CD1c-positive myeloid dendritic cell (primary cell): ENCODE data around the gene KCNK10.

Experiments used
- DNase-seq: peaks from one replicate; pipeline ENCODE4 v3.0.0-alpha.2; 2016; ENCODE audit errors: extremely low spot score

Gene KCNK10

DNA sequence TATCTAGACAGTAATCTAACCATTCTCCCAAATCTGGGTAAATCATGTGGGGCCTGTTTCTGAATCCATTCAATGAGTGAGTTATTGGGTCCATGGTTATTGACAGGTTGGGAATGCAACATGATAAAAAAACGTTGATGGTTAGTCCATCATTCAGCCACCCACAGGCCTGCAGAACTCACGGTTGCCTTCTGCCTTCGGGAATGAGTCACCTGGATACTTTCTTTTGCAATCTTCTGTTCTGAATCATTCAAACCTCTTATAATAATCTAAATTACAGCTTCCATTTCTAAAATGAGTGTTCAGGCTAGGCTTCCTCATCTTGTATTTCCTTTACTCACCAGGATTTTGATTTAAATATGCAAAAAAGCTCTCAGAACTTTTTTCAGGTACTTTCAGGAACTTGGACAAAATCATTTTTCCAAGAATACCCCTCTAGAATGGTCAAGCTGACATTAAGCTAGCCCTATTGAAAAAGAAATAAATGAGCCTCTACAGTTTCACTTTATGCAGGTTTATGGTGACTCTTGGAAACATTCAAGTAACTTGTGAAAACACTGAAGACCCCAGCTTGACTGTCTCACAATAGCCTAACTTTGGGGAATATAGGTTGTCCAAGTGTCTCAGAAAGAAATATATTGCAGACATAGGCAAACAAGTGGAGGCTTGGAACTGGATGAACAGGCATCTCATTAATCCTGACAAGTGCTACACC is 94.4 kb downstream of the KCNK10 start:
- no peak for DNase-seq

GRCh38 chr14:88227693-88228092 is 95.4 kb downstream of the KCNK10 start:
- no peak for DNase-seq

- DNase-seq: no peak
Observed at GRCh38 chr14:88225721-88226120, 97.3 kb downstream of the KCNK10 start.

- DNase-seq: no peak
Observed at GRCh38 chr14:88218119-88218915, 104.8 kb downstream of the KCNK10 start.

GRCh38 chr14:88212691-88213090 is 110.4 kb downstream of the KCNK10 start:
- DNase-seq: no peak

GRCh38 chr14:88210426-88210825 is 112.6 kb downstream of the KCNK10 start:
- no peak for DNase-seq

DNA sequence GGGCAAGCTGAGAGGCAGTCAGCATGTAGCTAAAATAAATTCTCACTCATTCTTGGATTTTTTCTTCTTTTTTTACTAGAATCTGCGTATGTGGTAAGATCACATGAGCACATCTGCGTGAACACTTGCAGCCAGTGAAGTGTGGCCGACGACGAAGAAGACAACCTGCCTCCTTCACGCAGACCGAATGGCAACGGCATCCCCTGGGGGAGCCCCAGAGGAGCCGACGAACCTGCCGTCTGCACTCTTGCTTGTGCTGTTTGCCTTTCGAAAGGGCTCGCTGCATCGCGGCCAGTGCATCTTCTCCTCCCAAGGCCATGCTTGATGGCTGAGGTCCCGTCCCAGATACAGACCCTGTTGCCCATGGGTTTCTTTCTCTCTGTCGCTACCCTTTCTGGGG is 113.8 kb downstream of the KCNK10 start:
- DNase-seq: no peak

DNA sequence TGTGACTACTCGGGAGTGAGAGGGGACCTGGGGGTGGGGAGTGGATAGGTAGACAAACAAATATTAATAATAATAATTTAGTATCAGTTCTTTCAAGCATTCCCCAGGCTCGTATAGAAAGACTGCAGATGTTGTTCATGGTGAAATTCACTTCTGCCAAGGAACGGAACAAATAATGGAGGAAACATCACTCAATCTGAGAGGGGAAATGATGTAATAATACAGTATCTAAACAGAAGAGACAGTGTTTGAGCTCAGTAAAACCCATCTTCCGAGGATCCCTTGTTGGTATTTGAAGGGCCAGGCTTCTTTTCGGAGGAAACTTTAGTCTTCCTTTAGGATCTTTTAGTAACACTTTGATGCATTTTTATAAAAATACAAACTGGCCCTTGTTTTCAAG is 114.2 kb downstream of the KCNK10 start:
- no peak for DNase-seq

DNA sequence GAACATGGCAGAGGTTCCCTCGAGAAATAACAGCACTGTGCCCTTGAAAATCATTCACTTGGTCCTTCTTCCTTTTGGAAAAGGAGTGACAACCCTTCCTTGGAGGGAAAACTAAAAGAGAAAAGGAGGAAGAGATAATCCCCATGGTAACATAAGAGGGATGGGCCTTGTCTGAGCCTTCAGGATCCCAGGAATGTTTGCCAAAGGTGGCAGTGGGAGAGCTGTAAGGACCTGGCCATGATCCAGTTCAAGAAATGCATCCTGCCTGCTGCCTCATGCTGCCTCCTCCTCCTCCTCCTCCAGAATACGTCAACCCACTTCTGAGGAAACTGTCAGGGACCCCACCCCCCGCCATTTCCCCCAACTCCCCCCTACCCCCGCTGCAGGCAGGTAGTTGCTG is 118.8 kb downstream of the KCNK10 start:
- DNase-seq: no peak

DNA sequence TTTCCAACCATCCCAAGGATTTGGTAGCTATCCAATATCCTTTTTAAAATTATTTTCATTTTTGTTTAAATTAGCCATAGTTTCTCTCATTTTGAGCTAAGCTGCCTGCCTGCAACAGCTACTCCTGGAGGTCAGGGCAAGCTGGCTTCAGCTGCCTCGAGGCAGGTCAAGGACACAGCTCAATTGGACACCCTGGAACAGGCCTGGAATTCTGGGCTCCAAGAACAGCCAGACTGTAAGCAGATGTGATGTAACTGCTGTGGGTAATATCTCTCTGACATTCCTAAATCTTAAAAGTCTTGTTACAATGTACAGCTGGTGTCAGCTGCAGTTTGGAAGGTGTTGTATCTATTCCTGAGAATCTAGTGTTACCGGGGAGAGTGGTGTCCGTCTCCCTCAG is 119.8 kb downstream of the KCNK10 start:
- no peak for DNase-seq

DNA sequence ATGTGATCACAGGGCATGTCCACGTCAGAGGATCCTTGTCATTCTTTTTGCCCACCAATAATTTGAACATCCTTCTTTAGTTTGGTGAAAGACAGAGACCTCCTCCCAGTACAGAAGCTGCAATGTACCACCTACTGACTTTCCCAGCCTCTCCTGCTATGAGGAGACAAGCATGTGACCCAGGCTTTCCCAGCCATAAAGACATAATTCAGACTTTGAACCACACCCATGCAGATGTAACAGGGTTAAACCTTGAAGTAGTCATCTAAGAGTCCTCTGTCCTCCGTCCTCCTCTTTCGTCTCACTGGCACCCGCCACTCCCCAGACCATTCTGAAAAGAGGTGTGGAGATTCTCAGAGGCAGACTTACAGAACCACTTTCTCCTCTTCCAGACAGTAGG is 120.8 kb downstream of the KCNK10 start:
- DNase-seq: no peak

DNA sequence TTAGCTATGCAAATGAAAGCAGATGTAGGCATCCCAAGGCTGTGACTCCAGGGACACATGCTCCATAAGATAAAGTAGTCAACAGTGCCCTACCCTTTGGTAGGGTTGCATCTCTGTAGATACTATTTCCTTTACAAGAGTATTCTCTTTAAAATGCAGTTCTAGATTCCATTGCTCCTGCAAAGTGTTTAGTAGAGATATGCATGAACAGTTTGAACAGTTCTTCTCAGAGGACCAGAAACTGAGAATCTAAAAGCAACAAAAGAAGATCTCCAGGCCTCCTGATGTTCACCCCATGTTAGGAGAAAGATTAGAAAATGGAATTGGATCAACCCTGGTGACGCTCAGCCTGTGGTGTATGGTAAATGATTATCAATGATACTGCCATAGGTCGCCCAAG is 121.2 kb downstream of the KCNK10 start:
- no peak for DNase-seq

DNA sequence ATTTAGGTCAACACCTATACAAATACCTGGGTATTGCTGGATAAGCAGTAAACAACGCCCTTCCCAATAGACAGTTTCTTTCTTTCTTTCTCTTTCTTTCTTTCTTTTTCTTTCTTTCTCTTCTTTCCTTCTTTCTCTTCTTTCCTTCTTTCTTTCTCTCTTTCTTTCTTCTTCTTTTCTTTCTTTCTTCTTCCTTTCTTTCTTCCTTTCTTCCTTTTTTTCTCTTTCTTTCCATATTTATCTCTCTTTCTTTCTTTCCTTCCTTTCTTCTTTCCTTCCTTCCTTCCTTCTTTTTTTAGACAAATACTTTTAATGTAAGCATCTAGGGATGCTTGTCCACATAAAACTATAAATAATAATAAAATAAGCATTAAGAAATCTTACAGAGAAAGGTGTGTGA is 123.2 kb downstream of the KCNK10 start:
- DNase-seq: no peak

GRCh38 chr14:88198446-88198845 is 124.6 kb downstream of the KCNK10 start:
- DNase-seq: no peak

DNA sequence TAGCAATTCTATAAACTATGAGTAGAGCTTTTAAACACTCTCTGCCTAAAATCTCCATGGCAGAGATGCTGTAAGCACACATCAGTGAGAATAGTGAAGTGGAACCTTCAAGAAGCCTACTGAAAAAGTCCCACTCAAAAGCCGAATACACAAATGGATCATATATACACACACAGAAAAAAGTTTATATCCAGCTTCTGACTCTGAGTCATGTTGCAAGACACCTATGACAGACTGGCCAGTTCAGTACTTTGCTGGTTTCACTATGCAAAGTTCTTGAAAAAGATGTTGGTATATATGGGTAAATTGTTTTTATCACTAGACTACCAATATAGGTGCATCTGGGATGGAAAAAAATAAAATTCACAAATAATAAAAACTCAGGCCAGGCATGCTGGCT is 126.1 kb downstream of the KCNK10 start:
- DNase-seq: no peak

DNA sequence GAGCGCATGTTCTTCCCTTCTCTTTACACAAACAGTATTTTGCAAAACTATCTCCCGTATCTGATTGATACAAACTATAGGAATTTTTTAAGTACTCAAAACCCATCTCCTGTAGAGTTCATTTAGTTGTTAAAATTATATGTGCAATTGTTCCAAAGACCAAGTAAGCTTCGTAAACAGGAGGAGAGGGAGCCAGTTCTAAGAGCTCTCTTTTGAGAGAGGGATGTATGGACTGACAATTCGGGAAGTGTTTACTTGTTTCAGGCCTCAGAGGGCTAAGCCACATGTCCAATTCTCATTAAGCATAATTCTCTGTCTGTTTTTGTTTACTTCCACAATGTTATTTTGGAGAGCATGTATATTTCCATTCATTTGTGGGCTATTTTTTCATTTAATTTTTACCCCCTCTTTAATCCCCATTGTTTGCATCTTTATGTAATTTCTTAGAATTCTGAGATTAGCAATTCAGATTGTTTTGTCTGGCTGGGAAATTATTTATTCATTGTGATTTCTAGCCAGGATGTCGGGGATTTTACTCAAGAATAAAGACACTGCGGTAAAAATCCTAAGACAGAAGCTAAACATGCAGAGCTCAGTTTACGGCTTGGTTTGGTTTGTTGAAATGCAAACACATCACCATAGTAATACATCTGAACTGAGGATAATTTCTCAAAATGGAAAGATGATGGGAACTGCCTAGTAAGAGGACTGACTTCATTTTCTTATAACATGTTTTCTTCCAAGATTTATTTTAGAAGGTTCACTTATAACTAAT is 126.8 kb downstream of the KCNK10 start:
- DNase-seq: no peak

- no peak for DNase-seq
Observed at GRCh38 chr14:88195676-88196075, 127.4 kb downstream of the KCNK10 start.

DNA sequence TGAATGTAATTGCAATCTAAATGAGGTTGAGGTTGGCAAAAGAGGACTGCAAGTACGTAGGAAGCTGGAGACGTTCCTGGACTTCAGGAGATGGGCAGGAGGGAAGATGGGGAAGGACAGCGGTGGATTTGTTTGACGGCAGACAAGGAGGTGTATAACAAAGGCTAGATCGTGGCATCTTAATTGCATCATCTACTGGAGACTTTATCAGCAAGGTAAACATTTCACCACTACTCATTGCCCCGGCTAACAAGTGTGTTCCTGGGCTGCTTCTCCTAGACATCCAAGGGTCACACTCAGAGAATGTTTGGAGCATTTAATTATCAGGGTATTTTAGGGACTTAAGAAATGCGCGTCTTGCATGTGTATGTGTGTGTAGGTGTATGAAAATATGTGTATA is 128.5 kb downstream of the KCNK10 start:
- DNase-seq: no peak

GRCh38 chr14:88191605-88192004 is 131.5 kb downstream of the KCNK10 start:
- no peak for DNase-seq

- DNase-seq: peak; percentile 69
Observed at GRCh38 chr14:88189417-88190191, 133.5 kb downstream of the KCNK10 start.

- DNase-seq: no peak
Observed at GRCh38 chr14:88188745-88189416, 134.2 kb downstream of the KCNK10 start.
